CD14-positive monocyte (primary cell): Measurements from ENCODE around the gene PADI4. TPM values are rescaled to one million over a fixed set of nuclear protein-coding genes. Genes with fewer than 3 reads are reported as not detected.

Experiments
- DNase-seq, 3 donors: peaks; one replicate each; pipeline ENCODE4 v3.0.0-alpha.2; 2011 to 2022
- H2AFZ ChIP-seq: 2 replicates; pipeline ENCODE4 v1.6.0; 2012; ENCODE audit warnings: mild to moderate bottlenecking, low read depth, low read length, inconsistent platforms; ENCODE audit not compliant: insufficient read depth, poor library complexity, severe bottlenecking
- H3K27ac ChIP-seq, 2 donors: 1 replicate in 1 of 2; 2 replicates in 1 of 2; pipeline ENCODE4 v1.5.1; 2012 to 2013; ENCODE audit warnings: low read length in 2 of 2, control low read depth in 1 of 2, inconsistent platforms in 1 of 2, low read depth in 1 of 2, mild to moderate bottlenecking in 1 of 2
- H3K27me3 ChIP-seq, 2 donors: one replicate each; pipeline versions ENCODE4 v1.6.0 to v1.6.1; 2011 to 2013; ENCODE audit warnings: low read length in 2 of 2; ENCODE audit not compliant: control insufficient read depth in 2 of 2, insufficient read depth in 2 of 2
- H3K36me3 ChIP-seq, 2 donors: replicated peaks in 1 of 2; 1 replicate in 1 of 2; 2 replicates in 1 of 2; pipeline versions ENCODE4 v1.5.1 to v1.6.1; 2012 to 2013; ENCODE audit warnings: low read length in 2 of 2, control low read depth in 1 of 2, inconsistent platforms in 1 of 2, mild to moderate bottlenecking in 1 of 2; ENCODE audit not compliant: insufficient read depth in 2 of 2, control insufficient read depth in 1 of 2
- H3K4me1 ChIP-seq, 2 donors: 1 replicate in 1 of 2; 2 replicates in 1 of 2; pipeline versions ENCODE4 v1.5.1 to v1.6.1; 2012 to 2013; ENCODE audit warnings: low read length in 2 of 2, control low read depth in 1 of 2, inconsistent platforms in 1 of 2, mild to moderate bottlenecking in 1 of 2, moderate library complexity in 1 of 2; ENCODE audit not compliant: insufficient read depth in 2 of 2, control insufficient read depth in 1 of 2
- H3K4me2 ChIP-seq: replicated peaks from 2 replicates; pipeline ENCODE3; 2012; ENCODE audit warnings: low read length, moderate library complexity, mild to moderate bottlenecking; ENCODE audit not compliant: poor library complexity, severe bottlenecking; ENCODE audit errors: extremely low read depth
- H3K4me3 ChIP-seq, 3 experiments: fragments of 200-600 bp in 1 of 3; sonication (generic) in 1 of 3; replicated peaks in 1 of 3; 1 replicate in 2 of 3; 2 replicates in 1 of 3; pipeline ENCODE4 v1.5.1; 2011 to 2013; ENCODE audit warnings: low read length in 3 of 3, mild to moderate bottlenecking in 3 of 3, control low read depth in 2 of 3, low read depth in 2 of 3, inconsistent platforms in 1 of 3, moderate library complexity in 1 of 3
- H3K79me2 ChIP-seq: 2 replicates; pipeline ENCODE4 v1.6.0; 2012; ENCODE audit warnings: mild to moderate bottlenecking, control low read depth, inconsistent platforms, low read length, moderate library complexity; ENCODE audit not compliant: insufficient read depth
- H3K9ac ChIP-seq: 2 replicates; pipeline ENCODE4 v1.6.0; 2017; ENCODE audit warnings: low read length, mild to moderate bottlenecking; ENCODE audit not compliant: insufficient read depth, poor library complexity, severe bottlenecking
- H3K9me3 ChIP-seq, 2 donors: replicated peaks in 1 of 2; 1 replicate in 1 of 2; 2 replicates in 1 of 2; pipeline versions ENCODE4 v1.5.1 to v1.6.1; 2012 to 2013; ENCODE audit warnings: low read length in 2 of 2, control low read depth in 1 of 2; ENCODE audit not compliant: control insufficient read depth in 1 of 2, insufficient read depth in 1 of 2
- H4K20me1 ChIP-seq: 2 replicates; pipeline ENCODE4 v1.6.0; 2012; ENCODE audit warnings: mild to moderate bottlenecking, low read length, control low read depth, moderate library complexity; ENCODE audit not compliant: insufficient read depth
- H3K27ac Mint-ChIP-seq, 7 donors: one replicate each; pipeline ENCODE4 v1.8.0; 2020; ENCODE audit warnings: mild to moderate bottlenecking in 7 of 7, mixed read lengths in 7 of 7, moderate library complexity in 6 of 7, inconsistent platforms in 2 of 7
- H3K27me3 Mint-ChIP-seq, 3 donors: one replicate each; pipeline ENCODE4 v1.8.0; 2021 to 2022; ENCODE audit warnings: low read depth in 3 of 3, mild to moderate bottlenecking in 3 of 3, mixed read lengths in 3 of 3, moderate library complexity in 3 of 3, inconsistent platforms in 1 of 3
- H3K36me3 Mint-ChIP-seq, 2 donors: one replicate each; pipeline ENCODE4 v1.8.0; 2020; ENCODE audit warnings: mixed read lengths in 2 of 2, inconsistent platforms in 1 of 2, mild to moderate bottlenecking in 1 of 2
- H3K4me1 Mint-ChIP-seq: one replicate; pipeline ENCODE4 v1.8.0; 2020; ENCODE audit warnings: mild to moderate bottlenecking, mixed read lengths
- H3K4me3 Mint-ChIP-seq, 2 donors: one replicate each; pipeline ENCODE4 v1.8.0; 2020; ENCODE audit warnings: mild to moderate bottlenecking in 2 of 2, mixed read lengths in 2 of 2, moderate library complexity in 1 of 2
- H3K9me3 Mint-ChIP-seq, 7 donors: one replicate each; pipeline ENCODE4 v1.8.0; 2020 to 2022; ENCODE audit warnings: mixed read lengths in 7 of 7, mild to moderate bottlenecking in 6 of 7, moderate library complexity in 6 of 7, inconsistent platforms in 2 of 7
- WGBS: methylation state at CpG from one replicate; pipeline ENCODE4 v1.1.5; 2013; ENCODE audit warnings: missing lambda C conversion rate; ENCODE audit not compliant: insufficient coverage; 5-methylcytosine and 5-hydroxymethylcytosine counted together
- intact Hi-C, 2 donors: fragments of 100-400 bp; cut with micrococcal nuclease; formaldehyde crosslinking; loops; one replicate each; pipeline versions ENCODE4 v1.15.0 to v1.15.1; 2023
- polyA plus RNA-seq, 3 donors: library from polyadenylated mRNA; depleted of rRNA in 1 of 3; unstranded in 2 of 3; stranded (reverse) in 1 of 3; fragments of 300-500 nt in 2 of 3; fragments of >200 nt in 1 of 3; fragmentation: Illumina TruSeq in 2 of 3; gene quantifications; 1 replicate in 2 of 3; 2 replicates in 1 of 3; pipeline ENCODE4 v1.2.3, GENCODE V29; 2012 to 2021
- TF ChIP-seq, protein P1 (sequence below): fragments of 200-600 bp; IDR thresholded peaks from one replicate; pipeline ENCODE4 v1.8.0; 2022; ENCODE audit warnings: antibody characterized with exemption, mild to moderate bottlenecking

The PADI4 gene
- polyA plus RNA-seq, 3 donors = 160 to 356 (median 164) TPM

DNA sequence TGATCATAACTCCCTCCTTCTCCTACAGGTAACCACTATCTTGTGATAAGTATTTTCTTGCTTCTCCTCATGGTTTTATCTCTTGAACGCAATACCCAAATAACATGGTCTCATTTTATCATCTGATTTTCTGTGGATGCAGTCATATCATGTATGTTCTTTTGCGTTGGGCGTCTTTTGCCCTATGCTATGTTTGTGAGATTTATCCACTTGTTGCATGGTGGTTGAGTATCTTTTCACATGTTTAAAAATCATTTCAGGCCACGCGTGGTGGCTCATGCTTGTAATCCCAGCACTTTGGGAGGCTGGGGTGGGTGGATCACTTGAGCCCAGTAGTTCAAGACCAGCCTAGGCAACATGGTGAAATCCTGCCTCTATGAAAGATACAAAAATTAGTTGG, 43.5 kb upstream of the PADI4 start:
- Histone ChIP-seq H3K27me3 (no peaks in the 10 kb centered on the region), H2AFZ (no peak overlapping the region), H3K27ac (no peak overlapping the region), H3K79me2 (no peaks in the 10 kb centered on the region), H3K9me3 (no peaks in the 10 kb centered on the region), H3K9ac (no peak overlapping the region), H4K20me1 (no peaks in the 10 kb centered on the region), H3K4me3 (no peak overlapping the region), H3K4me2 (no peak overlapping the region), H3K4me1 (no peaks in the 10 kb centered on the region), H3K36me3 (no peaks in the 10 kb centered on the region)
- no peaks in the 10 kb centered on the region for H3K4me1 Mint-ChIP-seq
- 100% methylated on average over 2 of the region's 5 CpGs for WGBS
- H3K9me3 Mint-ChIP-seq = peaks cover 0 to 2% (median 0%) of the 10 kb centered on the region in 7 donors
- no peaks in the 10 kb centered on the region for H3K36me3 Mint-ChIP-seq
- H3K27me3 Mint-ChIP-seq = peaks cover 0 to 3% (median 2%) of the 10 kb centered on the region in 3 donors
- TF ChIP-seq, protein P1, sequence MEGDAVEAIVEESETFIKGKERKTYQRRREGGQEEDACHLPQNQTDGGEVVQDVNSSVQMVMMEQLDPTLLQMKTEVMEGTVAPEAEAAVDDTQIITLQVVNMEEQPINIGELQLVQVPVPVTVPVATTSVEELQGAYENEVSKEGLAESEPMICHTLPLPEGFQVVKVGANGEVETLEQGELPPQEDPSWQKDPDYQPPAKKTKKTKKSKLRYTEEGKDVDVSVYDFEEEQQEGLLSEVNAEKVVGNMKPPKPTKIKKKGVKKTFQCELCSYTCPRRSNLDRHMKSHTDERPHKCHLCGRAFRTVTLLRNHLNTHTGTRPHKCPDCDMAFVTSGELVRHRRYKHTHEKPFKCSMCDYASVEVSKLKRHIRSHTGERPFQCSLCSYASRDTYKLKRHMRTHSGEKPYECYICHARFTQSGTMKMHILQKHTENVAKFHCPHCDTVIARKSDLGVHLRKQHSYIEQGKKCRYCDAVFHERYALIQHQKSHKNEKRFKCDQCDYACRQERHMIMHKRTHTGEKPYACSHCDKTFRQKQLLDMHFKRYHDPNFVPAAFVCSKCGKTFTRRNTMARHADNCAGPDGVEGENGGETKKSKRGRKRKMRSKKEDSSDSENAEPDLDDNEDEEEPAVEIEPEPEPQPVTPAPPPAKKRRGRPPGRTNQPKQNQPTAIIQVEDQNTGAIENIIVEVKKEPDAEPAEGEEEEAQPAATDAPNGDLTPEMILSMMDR = no peak
- no peak for DNase-seq
- no peak overlapping the region for H3K4me3 Mint-ChIP-seq
- no peak overlapping the region for H3K27ac Mint-ChIP-seq
- intact Hi-C loops = no loop called here

DNA sequence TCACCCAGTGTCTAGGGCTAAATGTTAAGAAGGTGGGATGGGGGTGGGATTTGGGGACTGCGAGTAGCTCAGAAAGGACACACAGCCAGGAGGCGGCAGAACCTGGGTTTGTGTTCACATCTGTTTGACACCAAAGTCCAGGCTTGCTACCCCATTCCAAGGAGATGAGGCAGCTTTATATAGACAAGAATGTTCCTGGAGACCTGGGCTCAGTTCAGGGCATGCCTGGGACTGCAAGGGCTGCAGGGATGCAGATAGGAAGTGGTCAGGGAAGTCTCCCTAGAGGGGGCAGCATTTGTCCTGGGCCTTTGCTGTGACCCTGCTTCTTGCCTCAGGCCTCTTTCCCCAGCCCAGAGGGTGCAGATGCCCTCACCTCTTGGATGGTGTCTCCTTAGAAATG, 42.8 kb upstream of the PADI4 start:
- Mint-ChIP-seq H3K27ac (no peak overlapping the region), H3K4me1 (no peaks in the 10 kb centered on the region), H3K4me3 (no peak overlapping the region), H3K36me3 (no peaks in the 10 kb centered on the region), H3K27me3 (peaks cover 0 to 3% (median 2%) of the 10 kb centered on the region in 3 donors), H3K9me3 (peaks cover 0 to 2% (median 0%) of the 10 kb centered on the region in 7 donors)
- no peaks in the 10 kb centered on the region for H4K20me1 ChIP-seq
- H2AFZ ChIP-seq = no peak overlapping the region
- H3K4me2 ChIP-seq = no peak overlapping the region
- H3K9ac ChIP-seq = no peak overlapping the region
- TF ChIP-seq, protein P1 = no peak
- no peaks in the 10 kb centered on the region for H3K4me1 ChIP-seq
- H3K36me3 ChIP-seq = no peaks in the 10 kb centered on the region
- no peaks in the 10 kb centered on the region for H3K9me3 ChIP-seq
- H3K4me3 ChIP-seq = no peak overlapping the region
- no peaks in the 10 kb centered on the region for H3K79me2 ChIP-seq
- no peak overlapping the region for H3K27ac ChIP-seq
- no peaks in the 10 kb centered on the region for H3K27me3 ChIP-seq
- intact Hi-C loops = no loop called here
- 100% methylated on average over 1 of the region's 2 CpGs for WGBS
- no peak for DNase-seq
